Measurements from ENCODE around the gene SUPT20HL2. TPM values are rescaled to one million over a fixed set of nuclear protein-coding genes. Genes with fewer than 3 reads are reported as not detected.
"Not testable (repeated sequence)": the region's sequence is repeated elsewhere in the genome, so short reads cannot be mapped to it uniquely, and the experiment has no call there.

The SUPT20HL2 gene
- total RNA-seq: not detected

DNA sequence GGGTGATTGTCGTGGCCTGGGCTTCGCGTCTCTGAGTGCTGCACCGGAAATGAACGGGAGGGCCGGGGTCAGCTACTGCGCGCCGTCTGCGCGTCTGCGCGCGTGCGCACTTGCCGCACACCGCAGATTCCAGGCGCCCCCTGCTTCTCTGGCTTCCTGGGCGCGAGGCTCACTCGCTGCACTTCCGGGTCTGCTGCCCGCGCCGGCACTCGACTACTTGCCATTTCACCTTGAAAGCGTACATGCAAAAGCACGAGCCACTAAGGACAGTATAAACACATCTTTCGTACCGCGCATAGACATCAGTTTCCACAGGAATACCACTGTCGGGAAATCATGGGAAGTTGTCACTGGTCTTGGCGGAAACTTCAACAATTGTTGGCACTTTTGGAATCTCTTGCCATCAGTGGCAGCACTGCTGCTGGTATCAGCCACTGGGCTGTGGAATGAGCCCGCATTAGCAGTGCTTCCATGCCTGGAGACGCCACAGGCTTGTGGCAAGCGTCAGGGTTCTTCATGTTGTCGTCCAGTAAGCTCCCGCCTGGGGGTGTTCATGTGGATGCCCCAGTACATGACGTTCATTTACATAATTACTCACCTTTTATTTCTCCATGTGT lies at the start of gene SUPT20HL2:
SUPT20HL2 (minus strand) TSS at position 51 of the 617 bp plus-strand sequence. CDS start 754 bp downstream, outside the sequence.
- H3K9me3 Mint-ChIP-seq: no peaks in the 10 kb centered on the region
- H3K27ac Mint-ChIP-seq: no peak within 1 kb of the TSS
- H3K27me3 Mint-ChIP-seq: no peaks in the 10 kb centered on the region
- H3K4me1 Mint-ChIP-seq: no peaks in the 10 kb centered on the region
- H3K4me3 Mint-ChIP-seq: no peak within 1 kb of the TSS
- H3K36me3 Mint-ChIP-seq: no peaks in the 10 kb centered on the region
- no peak for DNase-seq

DNA sequence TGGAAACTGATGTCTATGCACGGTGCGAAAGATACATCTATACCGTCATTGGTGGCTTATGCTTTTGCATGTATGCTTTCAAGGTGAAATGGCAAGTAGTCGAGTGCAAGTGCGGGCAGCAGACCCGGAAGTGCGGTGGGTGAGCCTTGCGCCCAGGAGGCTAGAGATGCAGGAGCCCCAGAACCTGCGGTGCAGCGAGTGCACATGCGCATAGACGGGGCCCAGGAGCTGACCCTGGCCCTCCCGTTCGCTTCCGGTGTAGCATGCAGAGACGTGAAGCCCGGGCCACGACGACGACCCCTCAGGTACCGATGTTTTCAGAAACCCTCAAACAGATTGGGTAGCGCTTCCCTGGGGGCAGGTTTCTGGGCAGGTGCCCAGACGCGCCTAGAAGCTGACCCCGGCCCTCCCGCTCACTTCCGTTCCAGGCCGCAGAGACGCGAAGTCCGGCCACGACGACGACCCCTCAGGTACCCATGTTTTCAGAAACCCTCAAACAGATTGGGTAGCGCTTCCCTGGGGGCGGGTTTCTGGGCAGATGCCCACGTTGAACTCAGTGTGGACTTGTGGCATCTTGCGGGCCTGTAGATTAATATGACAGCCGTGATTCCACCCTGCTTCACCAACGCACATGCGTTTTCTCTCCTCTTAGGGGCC lies 48.3 kb upstream of the SUPT20HL2 start:
- H3K27me3 Mint-ChIP-seq, H3K9me3 Mint-ChIP-seq, H3K4me1 Mint-ChIP-seq, H3K4me3 Mint-ChIP-seq, H3K27ac Mint-ChIP-seq, H3K36me3 Mint-ChIP-seq, DNase-seq: not testable (repeated sequence)

DNA sequence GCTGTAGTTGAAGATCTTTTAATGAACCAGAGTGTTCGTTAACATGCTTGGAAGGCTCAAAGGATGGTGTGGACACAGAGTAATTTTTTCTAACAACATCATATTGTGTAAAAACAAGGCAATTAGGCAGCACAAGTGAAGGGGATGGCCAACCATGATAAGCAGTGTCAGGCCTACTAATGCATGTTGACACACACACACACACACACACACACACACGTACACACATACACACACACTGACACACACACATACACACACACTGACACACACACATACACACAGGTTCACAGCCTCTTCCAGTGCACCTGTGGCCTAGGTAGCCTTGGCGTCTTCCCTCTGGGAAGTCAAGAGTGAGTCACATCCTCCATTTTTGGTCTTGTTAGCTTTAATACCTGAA lies 46.4 kb upstream of the SUPT20HL2 start, which contains the start of gene SUPT20HL1:
SUPT20HL1 (plus strand) TSS at position 368 of the 400 bp plus-strand sequence. CDS start 2,122 bp downstream, outside the sequence.
- no peak for DNase-seq
- no peak within 1 kb of the TSS for H3K4me3 Mint-ChIP-seq
- no peaks in the 10 kb centered on the region for H3K9me3 Mint-ChIP-seq
- H3K27me3 Mint-ChIP-seq: no peaks in the 10 kb centered on the region
- H3K27ac Mint-ChIP-seq: no peak within 1 kb of the TSS
- no peaks in the 10 kb centered on the region for H3K36me3 Mint-ChIP-seq
- H3K4me1 Mint-ChIP-seq: no peaks in the 10 kb centered on the region

DNA sequence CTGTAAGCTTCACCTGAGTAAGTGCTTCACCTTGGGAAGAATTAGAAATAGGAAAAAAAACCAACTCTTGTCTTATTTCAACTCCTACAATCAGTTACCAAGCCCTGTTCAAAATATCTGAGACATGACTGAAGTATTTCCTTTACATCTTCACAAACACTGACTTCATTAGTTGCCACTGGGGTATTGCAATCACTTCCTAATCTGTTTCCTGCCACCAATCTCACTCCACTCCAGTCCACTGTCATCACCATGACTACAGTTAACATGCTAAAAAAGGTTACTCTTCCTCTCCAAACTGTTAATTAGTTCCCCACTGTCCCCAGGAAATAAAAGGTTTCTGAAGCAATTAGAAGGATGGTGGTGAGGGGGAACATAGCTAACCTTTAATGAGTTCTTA lies 43.2 kb upstream of the SUPT20HL2 start:
- H3K9me3 Mint-ChIP-seq: no peaks in the 10 kb centered on the region
- H3K27ac Mint-ChIP-seq: no peak overlapping the region
- H3K4me3 Mint-ChIP-seq: no peak overlapping the region
- H3K36me3 Mint-ChIP-seq: no peaks in the 10 kb centered on the region
- no peaks in the 10 kb centered on the region for H3K4me1 Mint-ChIP-seq
- no peaks in the 10 kb centered on the region for H3K27me3 Mint-ChIP-seq
- no peak for DNase-seq

DNA sequence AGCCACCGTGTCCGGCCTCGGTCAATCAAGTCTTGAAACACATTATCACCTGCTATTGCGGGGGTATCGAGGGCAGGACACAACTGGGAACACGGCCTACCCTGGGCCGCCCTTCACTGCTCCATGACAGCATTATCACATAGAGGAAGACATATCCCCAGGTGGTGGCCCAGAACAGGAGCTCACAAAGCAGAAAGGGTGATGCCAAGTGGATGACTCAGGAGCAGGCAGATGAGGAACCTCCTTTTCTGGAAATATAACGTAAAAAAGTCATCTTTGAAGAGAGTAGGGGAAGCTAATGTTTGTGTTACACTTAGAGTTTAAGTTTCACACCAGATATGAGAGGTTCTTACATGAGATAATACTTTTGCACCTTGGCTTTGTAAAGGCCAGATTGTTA lies 41.2 kb upstream of the SUPT20HL2 start:
- Mint-ChIP-seq H3K27ac (no peak overlapping the region), H3K4me3 (no peak overlapping the region), H3K9me3 (no peaks in the 10 kb centered on the region), H3K4me1 (no peaks in the 10 kb centered on the region), H3K36me3 (no peaks in the 10 kb centered on the region), H3K27me3 (no peaks in the 10 kb centered on the region)
- DNase-seq: no peak

DNA sequence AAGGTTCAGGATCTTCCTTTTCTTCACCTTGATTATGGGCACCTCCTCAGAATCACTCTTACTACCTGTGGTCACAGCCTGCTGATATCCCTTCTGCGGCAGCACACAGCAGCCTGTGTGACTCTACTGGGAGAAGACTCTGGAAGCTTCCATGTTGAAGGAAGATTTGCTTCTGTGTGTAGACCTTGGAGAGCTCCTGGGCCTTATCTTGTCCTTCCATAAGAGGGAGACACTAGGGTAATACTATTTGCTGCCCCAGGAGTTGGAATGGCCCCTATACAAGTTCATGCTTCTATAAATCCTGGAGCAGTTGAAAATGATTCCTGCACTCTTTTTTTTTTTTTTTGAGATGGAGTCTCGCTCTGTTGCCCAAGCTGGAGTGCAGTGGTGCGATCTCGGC lies 36.3 kb upstream of the SUPT20HL2 start:
- DNase-seq: no peak
- no peak overlapping the region for H3K4me3 Mint-ChIP-seq
- H3K9me3 Mint-ChIP-seq: no peaks in the 10 kb centered on the region
- H3K27ac Mint-ChIP-seq: no peak overlapping the region
- no peaks in the 10 kb centered on the region for H3K27me3 Mint-ChIP-seq
- H3K36me3 Mint-ChIP-seq: no peaks in the 10 kb centered on the region
- H3K4me1 Mint-ChIP-seq: no peaks in the 10 kb centered on the region

DNA sequence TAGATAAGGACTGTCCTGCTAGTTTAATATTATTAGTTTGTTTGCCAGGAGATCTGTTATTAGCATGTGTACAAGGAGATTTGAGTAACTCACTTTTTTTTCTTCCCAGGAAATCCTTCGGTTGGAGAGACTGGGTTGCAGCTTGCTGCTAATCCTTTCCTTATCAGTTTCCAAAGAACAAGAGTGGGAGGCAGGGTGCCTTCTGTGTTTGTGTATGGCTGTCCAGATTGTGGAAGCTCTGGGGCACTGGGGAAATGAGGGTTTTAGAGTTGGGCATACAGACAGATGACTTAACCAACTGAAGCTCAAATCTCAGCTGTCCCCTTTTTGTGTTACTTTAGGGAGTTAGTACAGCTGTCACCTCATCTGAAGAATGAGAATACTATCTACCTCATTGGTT lies 34.0 kb upstream of the SUPT20HL2 start:
- H3K27me3 Mint-ChIP-seq: no peaks in the 10 kb centered on the region
- H3K4me1 Mint-ChIP-seq: peaks cover 10% of the 10 kb centered on the region
- no peak overlapping the region for H3K27ac Mint-ChIP-seq
- DNase-seq: no peak
- H3K9me3 Mint-ChIP-seq: no peaks in the 10 kb centered on the region
- H3K4me3 Mint-ChIP-seq: no peak overlapping the region
- no peaks in the 10 kb centered on the region for H3K36me3 Mint-ChIP-seq

DNA sequence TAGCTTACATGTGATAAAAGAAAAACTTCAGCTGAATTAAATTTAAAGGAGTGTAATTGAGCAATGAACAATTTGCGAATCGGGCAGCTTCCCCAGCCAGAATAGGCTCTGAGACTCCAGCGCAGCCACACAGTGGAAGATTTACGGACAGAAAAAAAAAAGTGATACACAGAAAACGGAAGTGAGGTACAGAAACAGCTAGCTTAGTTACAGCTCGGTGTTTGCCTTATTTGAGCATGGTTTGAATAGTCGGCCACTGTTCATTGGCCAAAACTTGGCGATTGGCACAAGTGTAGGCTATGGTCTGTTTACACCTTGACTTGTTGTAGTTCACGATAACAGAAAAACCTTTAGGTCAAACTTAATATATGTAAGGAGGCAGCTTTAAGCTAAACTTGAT lies 29.9 kb upstream of the SUPT20HL2 start:
- Mint-ChIP-seq H3K27ac (no peak overlapping the region), H3K4me3 (no peak overlapping the region), H3K9me3 (no peaks in the 10 kb centered on the region), H3K27me3 (peaks cover 7% of the 10 kb centered on the region), H3K36me3 (no peaks in the 10 kb centered on the region), H3K4me1 (peaks cover 23% of the 10 kb centered on the region)
- DNase-seq: peak; percentile 3

DNA sequence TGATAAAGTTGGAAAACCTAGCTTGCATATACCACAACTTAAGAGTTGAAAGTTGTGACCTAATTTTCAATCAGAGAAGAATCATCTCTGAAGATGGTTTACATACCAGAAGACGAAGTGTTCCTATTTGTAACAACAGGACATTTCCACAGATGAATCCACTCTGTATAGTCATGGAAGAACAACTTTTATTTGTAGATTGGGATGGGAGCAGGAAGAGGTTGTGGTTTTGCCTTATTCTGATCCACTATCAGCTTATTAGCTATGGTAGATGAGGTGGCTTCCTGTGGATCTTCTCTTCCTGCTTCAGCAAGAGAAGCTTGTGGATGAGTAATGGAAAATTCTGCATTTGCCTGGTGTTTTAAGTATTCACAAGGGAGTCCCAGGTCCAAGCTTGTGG lies 27.9 kb upstream of the SUPT20HL2 start:
- no peak for DNase-seq
- no peaks in the 10 kb centered on the region for H3K9me3 Mint-ChIP-seq
- H3K27ac Mint-ChIP-seq: no peak overlapping the region
- H3K4me1 Mint-ChIP-seq: peaks cover 23% of the 10 kb centered on the region
- no peaks in the 10 kb centered on the region for H3K36me3 Mint-ChIP-seq
- H3K27me3 Mint-ChIP-seq: peaks cover 7% of the 10 kb centered on the region
- H3K4me3 Mint-ChIP-seq: no peak overlapping the region

DNA sequence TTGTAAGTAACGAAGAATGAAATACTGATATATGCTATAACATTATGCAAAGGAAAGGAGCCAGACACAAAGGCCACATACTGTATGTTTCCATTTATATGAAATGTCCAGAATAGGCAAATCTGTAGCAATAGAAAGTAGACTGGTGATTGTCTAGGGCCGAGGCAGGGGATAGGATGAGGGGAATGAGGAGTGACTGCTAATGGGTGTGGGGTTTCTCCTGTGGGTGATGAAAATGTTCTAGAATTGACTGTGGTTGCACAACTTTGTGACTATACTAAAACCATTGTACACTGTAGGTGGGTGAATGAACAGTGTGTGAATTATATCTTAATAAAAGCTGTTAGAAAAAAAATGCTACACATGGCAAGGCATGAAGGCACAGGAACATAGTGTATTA lies 26.6 kb upstream of the SUPT20HL2 start:
- H3K4me3 Mint-ChIP-seq: no peak overlapping the region
- H3K36me3 Mint-ChIP-seq: no peaks in the 10 kb centered on the region
- H3K27me3 Mint-ChIP-seq: peaks cover 7% of the 10 kb centered on the region
- no peak for DNase-seq
- no peak overlapping the region for H3K27ac Mint-ChIP-seq
- H3K9me3 Mint-ChIP-seq: no peaks in the 10 kb centered on the region
- H3K4me1 Mint-ChIP-seq: peaks cover 23% of the 10 kb centered on the region

DNA sequence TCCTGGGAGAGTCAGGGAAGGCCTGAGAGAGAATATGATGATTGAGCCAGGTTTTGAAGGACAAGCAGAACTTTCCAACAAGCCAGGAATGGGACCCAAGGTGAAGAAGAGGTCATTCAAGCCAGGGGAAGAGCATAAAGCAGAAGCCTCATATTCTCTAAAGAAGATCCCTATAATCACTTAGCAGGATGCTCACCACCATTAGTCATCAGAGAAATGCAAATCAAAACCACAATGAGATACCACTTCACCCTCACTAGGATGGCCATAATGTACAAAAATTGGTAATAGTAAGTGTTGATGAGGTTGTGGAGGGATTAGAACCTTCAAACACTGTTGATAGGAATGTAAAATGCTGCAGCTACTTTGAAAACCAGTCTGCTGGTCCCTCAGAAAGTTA lies 26.0 kb upstream of the SUPT20HL2 start:
- H3K4me1 Mint-ChIP-seq: peaks cover 23% of the 10 kb centered on the region
- peaks cover 7% of the 10 kb centered on the region for H3K27me3 Mint-ChIP-seq

DNA sequence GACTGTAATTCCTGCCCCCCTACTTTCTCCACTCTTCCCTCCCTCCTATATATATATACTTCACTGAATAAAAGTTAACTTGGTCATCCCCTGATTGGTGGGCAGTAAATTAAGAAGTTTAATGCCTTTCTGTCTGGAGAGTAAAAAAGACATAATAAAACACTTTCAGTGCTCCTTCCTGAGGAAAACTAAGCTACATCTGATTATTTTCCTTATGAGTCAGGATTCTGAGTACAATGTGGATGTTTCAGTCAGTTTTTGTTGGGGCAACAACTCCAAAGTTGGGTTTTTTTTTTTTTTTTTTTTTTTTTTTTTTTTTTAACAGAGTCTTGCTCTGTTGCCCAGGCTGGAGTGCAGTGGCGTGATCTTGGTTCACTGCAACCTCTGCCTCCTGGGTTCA lies 22.0 kb upstream of the SUPT20HL2 start:
- Mint-ChIP-seq H3K4me1 (peaks cover 6% of the 10 kb centered on the region), H3K27ac (no peak overlapping the region)

More for the DNA sequence above, 26.0 kb upstream of the SUPT20HL2 start:
- H3K27ac Mint-ChIP-seq: no peak overlapping the region
- DNase-seq: no peak
- no peaks in the 10 kb centered on the region for H3K9me3 Mint-ChIP-seq
- no peaks in the 10 kb centered on the region for H3K36me3 Mint-ChIP-seq
- H3K4me3 Mint-ChIP-seq: no peak overlapping the region

DNA sequence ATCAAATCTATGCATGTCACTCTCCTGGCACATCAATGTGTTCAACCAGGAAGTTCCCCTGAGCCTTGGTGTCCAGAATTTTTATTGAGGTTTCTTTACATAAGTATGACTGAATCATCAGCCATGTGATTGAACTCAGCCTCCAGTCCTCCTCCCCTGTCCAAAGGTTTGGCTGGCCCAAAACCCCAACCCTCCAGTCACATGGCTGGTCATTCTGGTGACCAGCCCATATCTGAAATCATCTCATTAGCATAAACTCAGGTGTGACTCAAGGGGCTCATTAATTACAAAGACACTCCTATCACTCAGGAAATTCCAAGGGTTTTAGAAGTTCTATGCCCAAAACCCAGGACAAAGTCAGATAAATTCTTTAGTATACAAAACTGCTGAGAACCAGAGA lies 20.6 kb upstream of the SUPT20HL2 start:
- no peaks in the 10 kb centered on the region for H3K27me3 Mint-ChIP-seq
- no peak overlapping the region for H3K4me3 Mint-ChIP-seq
- H3K27ac Mint-ChIP-seq: no peak overlapping the region
- no peak for DNase-seq
- H3K4me1 Mint-ChIP-seq: no peaks in the 10 kb centered on the region
- H3K36me3 Mint-ChIP-seq: peaks cover 2% of the 10 kb centered on the region
- H3K9me3 Mint-ChIP-seq: no peaks in the 10 kb centered on the region

More for the DNA sequence above, 22.0 kb upstream of the SUPT20HL2 start:
- DNase-seq: no peak
- Mint-ChIP-seq H3K4me3 (no peak overlapping the region), H3K9me3 (no peaks in the 10 kb centered on the region), H3K27me3 (peaks cover 4% of the 10 kb centered on the region), H3K36me3 (peaks cover 2% of the 10 kb centered on the region)

DNA sequence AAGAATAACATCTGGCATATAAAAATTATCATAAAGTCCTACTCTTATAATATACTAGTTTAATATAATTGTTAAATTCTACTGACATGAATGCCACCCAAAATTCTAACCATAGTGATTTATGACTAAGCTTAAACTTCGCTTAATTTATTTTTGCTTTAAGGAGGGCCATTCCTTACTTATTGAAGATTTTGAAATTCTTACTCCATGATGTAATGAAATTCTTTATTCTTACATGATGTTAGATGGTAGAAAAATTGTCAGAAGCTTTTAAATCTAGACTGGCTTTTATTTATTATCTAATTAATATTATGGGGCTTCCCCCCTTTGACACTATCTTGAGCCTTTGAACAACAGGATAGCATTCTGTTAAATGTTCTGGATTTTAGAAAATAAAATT lies 19.5 kb upstream of the SUPT20HL2 start:
- Mint-ChIP-seq H3K27ac (no peak overlapping the region), H3K36me3 (peaks cover 2% of the 10 kb centered on the region), H3K9me3 (no peaks in the 10 kb centered on the region), H3K4me1 (no peaks in the 10 kb centered on the region), H3K4me3 (no peak overlapping the region), H3K27me3 (no peaks in the 10 kb centered on the region)
- no peak for DNase-seq

DNA sequence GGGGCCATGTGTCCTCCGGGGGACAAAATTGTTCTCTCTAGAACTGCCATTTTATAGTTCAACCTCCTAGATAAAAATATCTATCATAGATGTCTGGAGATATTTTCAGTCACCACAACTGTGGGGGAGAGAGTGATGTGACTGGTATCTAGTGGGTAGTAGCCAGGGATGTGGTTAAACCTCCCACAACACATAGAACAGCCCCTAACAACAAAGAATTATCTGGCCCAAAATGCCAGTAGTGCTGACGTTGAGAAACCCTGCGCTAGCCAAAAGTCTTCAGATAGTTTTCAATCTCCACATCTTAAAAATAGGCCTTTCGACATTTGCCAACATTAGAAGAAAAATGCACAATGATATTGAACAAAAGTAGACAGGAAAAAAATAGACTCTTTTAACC lies 19.0 kb upstream of the SUPT20HL2 start:
- Mint-ChIP-seq H3K4me3 (no peak overlapping the region), H3K27me3 (no peaks in the 10 kb centered on the region), H3K27ac (no peak overlapping the region), H3K4me1 (no peaks in the 10 kb centered on the region), H3K9me3 (no peaks in the 10 kb centered on the region), H3K36me3 (peaks cover 2% of the 10 kb centered on the region)
- no peak for DNase-seq

DNA sequence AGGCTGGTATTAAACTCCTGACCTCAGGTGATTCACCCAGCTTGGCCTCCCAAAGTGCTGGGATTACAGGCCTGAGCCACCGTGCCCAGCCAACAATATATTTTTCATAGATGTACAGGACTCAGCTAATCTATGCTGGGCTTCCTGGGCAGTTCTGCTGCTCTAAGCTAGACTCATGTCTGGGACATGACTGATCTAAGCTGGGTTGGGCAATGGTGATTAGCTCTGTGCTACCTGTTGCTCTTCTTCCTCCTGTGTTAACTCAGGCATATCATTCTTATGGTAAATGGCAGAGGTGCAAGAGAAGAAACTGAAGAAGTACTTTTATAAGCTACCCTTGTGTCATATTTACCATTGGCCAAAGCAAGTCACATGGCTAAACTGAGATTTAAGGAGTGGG lies 11.4 kb upstream of the SUPT20HL2 start:
- no peak for DNase-seq
- H3K9me3 Mint-ChIP-seq: no peaks in the 10 kb centered on the region
- H3K27me3 Mint-ChIP-seq: peaks cover 11% of the 10 kb centered on the region
- H3K4me1 Mint-ChIP-seq: no peaks in the 10 kb centered on the region
- no peaks in the 10 kb centered on the region for H3K36me3 Mint-ChIP-seq
- H3K4me3 Mint-ChIP-seq: no peak overlapping the region
- no peak overlapping the region for H3K27ac Mint-ChIP-seq

Measured in activated naive CD8-positive, alpha-beta T cell treated with anti-CD3 and anti-CD28 coated beads for 36 hours (primary cell).